GM23338 (cell line): ENCODE measurements around the gene DDA1. TPM values are rescaled to one million over a fixed set of nuclear protein-coding genes. Genes with fewer than 3 reads are reported as not detected.

Experiments
- ATAC-seq: fragments of 200-7000 bp; cut with Tn5 transposase; 3 replicates; pipeline ENCODE4 v1.9.1; 2020
- DNase-seq: peaks from one replicate; pipeline ENCODE4 v3.0.0-alpha.2; 2015; ENCODE audit warnings: low spot score
- H2AFZ ChIP-seq: fragments of 200-600 bp; sonication (generic); 2 replicates; pipeline ENCODE4 v1.8.0; 2016; ENCODE audit warnings: antibody characterized with exemption, mild to moderate bottlenecking, moderate library complexity
- H3F3A ChIP-seq: fragments of 200-600 bp; sonication (generic); replicated peaks from 2 replicates; pipeline ENCODE4 v1.8.0; 2017; ENCODE audit warnings: antibody characterized with exemption, mixed run types, low read depth
- H3K27ac ChIP-seq: fragments of 200-600 bp; sonication (generic); 2 replicates; pipeline ENCODE4 v1.6.1; 2016; ENCODE audit warnings: low read depth
- H3K27me3 ChIP-seq: fragments of 200-600 bp; sonication (generic); 2 replicates; pipeline ENCODE4 v1.8.0; 2016; ENCODE audit warnings: mild to moderate bottlenecking, mixed run types, moderate library complexity; ENCODE audit not compliant: insufficient read depth
- H3K36me3 ChIP-seq: fragments of 200-600 bp; sonication (generic); 2 replicates; pipeline ENCODE4 v1.8.0; 2016; ENCODE audit warnings: mild to moderate bottlenecking; ENCODE audit not compliant: insufficient read depth
- H3K4me1 ChIP-seq: fragments of 200-600 bp; sonication (generic); 2 replicates; pipeline ENCODE4 v1.8.0; 2016; ENCODE audit warnings: mild to moderate bottlenecking, moderate library complexity; ENCODE audit not compliant: insufficient read depth
- H3K4me2 ChIP-seq: fragments of 200-600 bp; sonication (generic); 2 replicates; pipeline ENCODE4 v1.7.1; 2017; ENCODE audit warnings: mixed run types
- H3K4me3 ChIP-seq: fragments of 200-600 bp; sonication (generic); 2 replicates; pipeline ENCODE4 v1.6.1; 2016; ENCODE audit warnings: mixed run types
- H3K79me2 ChIP-seq: fragments of 200-600 bp; sonication (generic); replicated peaks from 2 replicates; pipeline ENCODE4 v1.8.0; 2017; ENCODE audit warnings: mild to moderate bottlenecking; ENCODE audit not compliant: insufficient read depth
- H3K9me2 ChIP-seq: fragments of 200-600 bp; sonication (generic); 2 replicates; pipeline ENCODE4 v1.8.0; 2017; ENCODE audit not compliant: insufficient read depth
- H4K20me1 ChIP-seq: fragments of 200-600 bp; sonication (generic); replicated peaks from 2 replicates; pipeline ENCODE4 v1.8.0; 2017; ENCODE audit warnings: mild to moderate bottlenecking; ENCODE audit not compliant: insufficient read depth
- H3K27ac Mint-ChIP-seq: 2 replicates; pipeline ENCODE4 v1.8.0; 2020; ENCODE audit warnings: inconsistent platforms, mild to moderate bottlenecking, moderate library complexity, mixed read lengths
- H3K27me3 Mint-ChIP-seq: 3 replicates; pipeline ENCODE4 v1.8.0; 2022; ENCODE audit warnings: low read depth, mild to moderate bottlenecking, moderate library complexity, mixed read lengths, inconsistent platforms; ENCODE audit not compliant: insufficient read depth, poor library complexity
- H3K36me3 Mint-ChIP-seq: 3 replicates; pipeline ENCODE4 v1.8.0; 2021; ENCODE audit warnings: low read depth, mild to moderate bottlenecking, inconsistent platforms, moderate library complexity, mixed read lengths
- H3K4me1 Mint-ChIP-seq: 3 replicates; pipeline ENCODE4 v1.8.0; 2020; ENCODE audit warnings: mild to moderate bottlenecking, inconsistent platforms, mixed read lengths
- H3K4me3 Mint-ChIP-seq: 3 replicates; pipeline ENCODE4 v1.8.0; 2021; ENCODE audit warnings: moderate library complexity, mild to moderate bottlenecking, inconsistent platforms, mixed read lengths
- H3K9me3 Mint-ChIP-seq: 3 replicates; pipeline ENCODE4 v1.8.0; 2020; ENCODE audit warnings: moderate library complexity, mild to moderate bottlenecking, inconsistent platforms, mixed read lengths
- CREB1 ChIP-seq: fragments of 250-450 bp; sonication (Bioruptor Pico); IDR thresholded peaks from 2 replicates; pipeline ENCODE4 v1.5.0; 2020; ENCODE audit warnings: low read depth, mild to moderate bottlenecking, moderate library complexity
- EZH2phosphoT487 ChIP-seq: fragments of 200-600 bp; sonication (generic); IDR thresholded peaks from one replicate; pipeline ENCODE4 v1.8.1; 2018; ENCODE audit warnings: antibody characterized with exemption; ENCODE audit not compliant: unreplicated experiment
- JUNB ChIP-seq: IDR thresholded peaks from one replicate; pipeline ENCODE4 v1.6.1; 2016; ENCODE audit warnings: antibody characterized with exemption; ENCODE audit not compliant: unreplicated experiment
- NANOG ChIP-seq: IDR thresholded peaks from 2 replicates; pipeline ENCODE4 v1.6.1; 2016; ENCODE audit warnings: antibody characterized with exemption, borderline replicate concordance
- POLR2AphosphoS5 ChIP-seq: IDR thresholded peaks from 2 replicates; pipeline ENCODE4 v1.6.1; 2016; ENCODE audit warnings: antibody characterized with exemption, low read depth
- REST ChIP-seq: IDR thresholded peaks from one replicate; pipeline ENCODE4 v1.6.1; 2018; ENCODE audit warnings: antibody characterized with exemption; ENCODE audit not compliant: unreplicated experiment
- ZNF114 ChIP-seq: fragments of 250-450 bp; sonication (Bioruptor Pico); IDR thresholded peaks from 2 replicates; pipeline ENCODE4 v1.5.0; 2020; ENCODE audit warnings: mild to moderate bottlenecking, moderate library complexity
- polyA plus RNA-seq: library from polyadenylated mRNA; unstranded; fragments of >200 nt; fragmentation: Nextera tagmentation; extraction: Ambion mirVana; gene quantifications from 2 replicates; pipeline ENCODE4 v1.2.1, GENCODE V29; 2016
- total RNA-seq: library from RNA; depleted of rRNA; stranded (reverse); fragments of >200 nt; shearing (Covaris generic); gene quantifications from 2 replicates; pipeline ENCODE4 v1.2.3, GENCODE V29; 2014
- TF ChIP-seq, protein P1 (sequence below), 2 experiments: fragments of 200-600 bp in 1 of 2; sonication (generic) in 1 of 2; conservative IDR thresholded peaks; 2 replicates each; pipeline versions ENCODE4 v1.5.1 to v1.6.1; 2016 to 2017; ENCODE audit warnings: antibody characterized with exemption in 2 of 2, low read depth in 2 of 2, mild to moderate bottlenecking in 2 of 2, moderate library complexity in 1 of 2

DDA1 gene
- total and polyA plus RNA-seq, 2 experiments from 2014 or later: 34.6 to 107 TPM

DNA sequence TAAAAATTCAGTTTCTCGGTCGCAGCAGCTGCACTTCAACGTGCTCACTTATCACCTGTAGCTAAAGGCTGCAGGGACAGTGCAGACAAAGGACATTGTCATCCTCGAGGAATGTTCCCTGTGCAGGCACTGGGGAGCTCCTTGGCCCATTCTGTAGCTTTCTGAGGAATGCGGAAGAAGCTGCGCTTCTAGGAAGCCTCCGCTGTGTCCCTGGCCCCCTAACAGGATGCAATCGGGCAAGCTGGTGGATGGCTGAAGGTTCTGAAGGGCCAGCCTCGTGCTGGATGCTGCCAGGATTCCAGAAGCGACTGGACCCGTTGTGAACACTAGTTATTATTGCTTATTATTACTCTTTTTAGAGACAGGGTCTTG is 17.2 kb downstream of the DDA1 start (continued):
- TF ChIP-seq REST (no peak), POLR2AphosphoS5 (no peak), CREB1 (CRISPR knock-in tag) (no peak), NANOG (no peak), JUNB (no peak), ZNF114 (CRISPR knock-in tag) (no peak), EZH2phosphoT487 (no peak)
- TF ChIP-seq, protein P1, sequence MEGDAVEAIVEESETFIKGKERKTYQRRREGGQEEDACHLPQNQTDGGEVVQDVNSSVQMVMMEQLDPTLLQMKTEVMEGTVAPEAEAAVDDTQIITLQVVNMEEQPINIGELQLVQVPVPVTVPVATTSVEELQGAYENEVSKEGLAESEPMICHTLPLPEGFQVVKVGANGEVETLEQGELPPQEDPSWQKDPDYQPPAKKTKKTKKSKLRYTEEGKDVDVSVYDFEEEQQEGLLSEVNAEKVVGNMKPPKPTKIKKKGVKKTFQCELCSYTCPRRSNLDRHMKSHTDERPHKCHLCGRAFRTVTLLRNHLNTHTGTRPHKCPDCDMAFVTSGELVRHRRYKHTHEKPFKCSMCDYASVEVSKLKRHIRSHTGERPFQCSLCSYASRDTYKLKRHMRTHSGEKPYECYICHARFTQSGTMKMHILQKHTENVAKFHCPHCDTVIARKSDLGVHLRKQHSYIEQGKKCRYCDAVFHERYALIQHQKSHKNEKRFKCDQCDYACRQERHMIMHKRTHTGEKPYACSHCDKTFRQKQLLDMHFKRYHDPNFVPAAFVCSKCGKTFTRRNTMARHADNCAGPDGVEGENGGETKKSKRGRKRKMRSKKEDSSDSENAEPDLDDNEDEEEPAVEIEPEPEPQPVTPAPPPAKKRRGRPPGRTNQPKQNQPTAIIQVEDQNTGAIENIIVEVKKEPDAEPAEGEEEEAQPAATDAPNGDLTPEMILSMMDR (conservative IDR thresholded peaks at IDR 0.05; ENCODE audit: low read depth in 2 of 2): no peak

DNA sequence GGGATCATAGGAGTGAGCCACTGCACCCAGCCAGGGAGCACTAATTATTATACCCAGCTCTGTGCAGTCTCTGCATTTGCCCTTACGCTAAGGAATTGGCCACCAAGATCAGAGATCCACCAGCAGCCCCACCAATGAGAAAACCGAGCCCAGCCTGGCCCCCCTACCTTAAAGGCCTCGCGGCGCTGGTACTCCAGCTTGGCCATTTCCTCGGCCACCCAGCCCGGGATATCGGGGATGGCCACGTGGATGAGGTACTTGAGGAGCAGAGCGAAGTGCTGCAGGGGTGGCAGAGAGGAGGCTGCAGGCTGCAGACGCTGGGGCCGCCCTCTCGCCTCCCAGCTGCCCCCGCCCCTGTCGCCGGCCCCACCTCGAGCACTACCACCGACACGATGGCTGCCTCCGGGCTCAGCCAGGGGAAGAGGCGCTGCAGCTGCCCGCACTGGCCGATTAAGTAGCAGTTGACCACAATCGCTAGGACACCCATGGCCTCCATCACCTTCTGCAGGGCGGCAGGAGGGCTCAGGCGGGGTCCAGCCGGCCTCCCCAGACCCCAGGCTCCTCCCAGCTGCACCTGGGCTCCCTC is 17.8 kb downstream of the DDA1 start:
- H3K9me3 Mint-ChIP-seq: no peaks in the 10 kb centered on the region; the same call in 2 of the 3 replicates
- Histone ChIP-seq H3K36me3 (no peaks in the 10 kb centered on the region), H4K20me1 (no peaks in the 10 kb centered on the region; the same call in 1 of the 2 replicates), H3K4me2 (peak overlapping the region; percentile 93), H3K27me3 (peaks cover 9% of the 10 kb centered on the region; the same call in 1 of the 2 replicates), H2AFZ (no peak overlapping the region), H3K4me1 (peaks cover 25% of the 10 kb centered on the region), H3K4me3 (peak overlapping the region; percentile 90), H3F3A (peaks cover 33% of the 10 kb centered on the region), H3K79me2 (no peaks in the 10 kb centered on the region), H3K9me2 (no peaks in the 10 kb centered on the region), H3K27ac (peak overlapping the region; percentile 89)
- H3K4me1 Mint-ChIP-seq: peaks cover 28% of the 10 kb centered on the region
- peaks cover 21% of the 10 kb centered on the region for H3K36me3 Mint-ChIP-seq
- peak overlapping the region; percentile 90 for H3K4me3 Mint-ChIP-seq
- H3K27me3 Mint-ChIP-seq: peaks cover 18% of the 10 kb centered on the region
- ATAC-seq (peak; percentile 2), DNase-seq (no peak)
- peak overlapping the region; percentile 96 for H3K27ac Mint-ChIP-seq
- TF ChIP-seq POLR2AphosphoS5: no peak
- TF ChIP-seq, protein P1 (conservative IDR thresholded peaks at IDR 0.05; ENCODE audit: low read depth in 2 of 2): no peak
- TF ChIP-seq NANOG: no peak
